Nephron (organoid): ENCODE measurements around the gene SKP1.
A peak's percentile ranks its signal among the peaks of the same experiment; 100 is the strongest.

Experiments
- H3K27ac Mint-ChIP-seq, 3 experiments: 2 replicates each; pipeline ENCODE4 v1.8.0; 2020; ENCODE audit warnings: mixed read lengths in 3 of 3, mild to moderate bottlenecking in 2 of 3, moderate library complexity in 1 of 3
- H3K27me3 Mint-ChIP-seq: 2 replicates; pipeline ENCODE4 v1.8.0; 2021; ENCODE audit warnings: low read depth, mild to moderate bottlenecking, moderate library complexity, mixed read lengths
- H3K36me3 Mint-ChIP-seq: 2 replicates; pipeline ENCODE4 v1.8.0; 2020; ENCODE audit warnings: low read depth, mixed read lengths
- H3K4me1 Mint-ChIP-seq: 2 replicates; pipeline ENCODE4 v1.8.0; 2020; ENCODE audit warnings: mixed read lengths
- H3K4me3 Mint-ChIP-seq, 3 experiments: 2 replicates each; pipeline ENCODE4 v1.8.0; 2020; ENCODE audit warnings: mild to moderate bottlenecking in 3 of 3, mixed read lengths in 3 of 3, moderate library complexity in 2 of 3
- H3K9me3 Mint-ChIP-seq: 2 replicates; pipeline ENCODE4 v1.8.0; 2020; ENCODE audit warnings: mixed read lengths
- CTCF ChIP-seq, 3 experiments: fragments of 200-600 bp; sonication (generic); IDR thresholded peaks; one replicate each; pipeline ENCODE4 v1.5.0; 2021; ENCODE audit warnings: antibody characterized with exemption in 3 of 3; ENCODE audit not compliant: unreplicated experiment in 3 of 3

The SKP1 gene

GRCh38 chr5:134183481-134183880 is 6.7 kb upstream of the SKP1 start:
- H3K9me3 Mint-ChIP-seq: no peaks in the 10 kb centered on the region
- no peak for TF ChIP-seq CTCF (IDR thresholded peaks at IDR 0.05; ENCODE audit: unreplicated experiment in 3 of 3)
- H3K4me3 Mint-ChIP-seq: no peak overlapping the region
- no peaks in the 10 kb centered on the region for H3K4me1 Mint-ChIP-seq
- peaks cover 4% of the 10 kb centered on the region for H3K27me3 Mint-ChIP-seq
- no peak overlapping the region for H3K27ac Mint-ChIP-seq
- no peaks in the 10 kb centered on the region for H3K36me3 Mint-ChIP-seq

GRCh38 chr5:134178096-134178419 is 1.3 kb upstream of the SKP1 start:
- H3K27ac Mint-ChIP-seq: peak overlapping the region; percentile 99 to 100 (median 99)
- no peak for TF ChIP-seq CTCF (IDR thresholded peaks at IDR 0.05; ENCODE audit: unreplicated experiment in 3 of 3)
- peak overlapping the region; percentile 97 to 99 (median 97) for H3K4me3 Mint-ChIP-seq
- H3K4me1 Mint-ChIP-seq: peaks cover 13% of the 10 kb centered on the region
- no peaks in the 10 kb centered on the region for H3K9me3 Mint-ChIP-seq
- H3K36me3 Mint-ChIP-seq: peaks cover 13% of the 10 kb centered on the region
- H3K27me3 Mint-ChIP-seq: peaks cover 4% of the 10 kb centered on the region

- no peak for TF ChIP-seq CTCF (IDR thresholded peaks at IDR 0.05; ENCODE audit: unreplicated experiment in 3 of 3)
- no peaks in the 10 kb centered on the region for H3K9me3 Mint-ChIP-seq
- peaks cover 4% of the 10 kb centered on the region for H3K27me3 Mint-ChIP-seq
- peaks cover 15% of the 10 kb centered on the region for H3K36me3 Mint-ChIP-seq
- peak overlapping the region; percentile 97 to 99 (median 97) for H3K4me3 Mint-ChIP-seq
- peaks cover 13% of the 10 kb centered on the region for H3K4me1 Mint-ChIP-seq
- peak overlapping the region; percentile 99 to 100 (median 99) for H3K27ac Mint-ChIP-seq
These were observed 782 bp upstream of the SKP1 start for GRCh38 chr5:134177369-134178095.

GRCh38 chr5:134175921-134176510 is 734 bp downstream of the SKP1 start:
- Mint-ChIP-seq H3K27me3 (peaks cover 4% of the 10 kb centered on the region), H3K36me3 (peaks cover 28% of the 10 kb centered on the region), H3K4me1 (peaks cover 25% of the 10 kb centered on the region), H3K4me3 (peak overlapping the region; percentile 97 to 99 (median 97)), H3K27ac (peak overlapping the region; percentile 99 to 100 (median 99)), H3K9me3 (no peaks in the 10 kb centered on the region)
- TF ChIP-seq CTCF (IDR thresholded peaks at IDR 0.05; ENCODE audit: unreplicated experiment in 3 of 3): no peak

- H3K36me3 Mint-ChIP-seq: peaks cover 37% of the 10 kb centered on the region
- peaks cover 26% of the 10 kb centered on the region for H3K4me1 Mint-ChIP-seq
- peak overlapping the region; percentile 97 to 99 (median 97) for H3K4me3 Mint-ChIP-seq
- TF ChIP-seq CTCF (IDR thresholded peaks at IDR 0.05; ENCODE audit: unreplicated experiment in 3 of 3): no peak
- peak overlapping the region; percentile 99 to 100 (median 99) for H3K27ac Mint-ChIP-seq
- peaks cover 4% of the 10 kb centered on the region for H3K27me3 Mint-ChIP-seq
- no peaks in the 10 kb centered on the region for H3K9me3 Mint-ChIP-seq
These were observed 1.6 kb downstream of the SKP1 start for GRCh38 chr5:134174841-134175839.
